ENCODE measurements around the gene PAPOLG.

The PAPOLG gene

DNA sequence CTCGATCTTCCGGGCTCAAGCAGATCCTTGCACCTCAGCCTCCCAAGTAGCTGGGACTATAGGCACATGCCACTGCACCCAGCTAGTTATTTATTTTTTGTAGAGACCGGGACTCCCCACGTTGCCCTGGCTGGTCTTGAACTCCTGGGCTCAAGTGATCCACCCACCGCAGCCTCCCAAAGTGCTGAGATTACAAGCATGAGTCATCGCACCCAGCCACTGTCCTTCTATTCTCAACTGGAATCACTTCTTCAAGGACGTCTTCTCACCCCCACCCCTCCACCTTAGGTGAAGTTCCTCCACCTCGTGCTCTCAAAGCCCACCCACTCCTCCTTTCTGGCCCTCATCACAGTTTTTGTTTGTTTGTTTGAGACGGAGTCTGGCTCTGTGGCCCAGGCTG is 71.3 kb downstream of the PAPOLG start:
- no peaks in the 10 kb centered on the region for H3K9me3 ChIP-seq (ENCODE audit: severe bottlenecking)
- H3K36me3 ChIP-seq = no peaks in the 10 kb centered on the region
- DNase-seq = no peak
- TF ChIP-seq, protein P1, sequence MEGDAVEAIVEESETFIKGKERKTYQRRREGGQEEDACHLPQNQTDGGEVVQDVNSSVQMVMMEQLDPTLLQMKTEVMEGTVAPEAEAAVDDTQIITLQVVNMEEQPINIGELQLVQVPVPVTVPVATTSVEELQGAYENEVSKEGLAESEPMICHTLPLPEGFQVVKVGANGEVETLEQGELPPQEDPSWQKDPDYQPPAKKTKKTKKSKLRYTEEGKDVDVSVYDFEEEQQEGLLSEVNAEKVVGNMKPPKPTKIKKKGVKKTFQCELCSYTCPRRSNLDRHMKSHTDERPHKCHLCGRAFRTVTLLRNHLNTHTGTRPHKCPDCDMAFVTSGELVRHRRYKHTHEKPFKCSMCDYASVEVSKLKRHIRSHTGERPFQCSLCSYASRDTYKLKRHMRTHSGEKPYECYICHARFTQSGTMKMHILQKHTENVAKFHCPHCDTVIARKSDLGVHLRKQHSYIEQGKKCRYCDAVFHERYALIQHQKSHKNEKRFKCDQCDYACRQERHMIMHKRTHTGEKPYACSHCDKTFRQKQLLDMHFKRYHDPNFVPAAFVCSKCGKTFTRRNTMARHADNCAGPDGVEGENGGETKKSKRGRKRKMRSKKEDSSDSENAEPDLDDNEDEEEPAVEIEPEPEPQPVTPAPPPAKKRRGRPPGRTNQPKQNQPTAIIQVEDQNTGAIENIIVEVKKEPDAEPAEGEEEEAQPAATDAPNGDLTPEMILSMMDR (IDR thresholded peaks at IDR 0.05; ENCODE audit: low read depth, low read length) = no peak
- H3K27ac ChIP-seq = no peak overlapping the region
- H3K27me3 ChIP-seq (ENCODE audit: insufficient read depth, low read depth, severe bottlenecking) = no peaks in the 10 kb centered on the region
- H3K4me3 ChIP-seq (ENCODE audit: low read depth, low read length) = no peak overlapping the region

- Histone ChIP-seq H3K36me3 (no peaks in the 10 kb centered on the region), H3K4me3 (ENCODE audit: low read depth, low read length) (no peak overlapping the region), H3K27ac (no peak overlapping the region), H3K27me3 (ENCODE audit: insufficient read depth, low read depth, severe bottlenecking) (no peaks in the 10 kb centered on the region), H3K9me3 (ENCODE audit: severe bottlenecking) (no peaks in the 10 kb centered on the region)
- no peak for DNase-seq
- TF ChIP-seq, protein P1 (IDR thresholded peaks at IDR 0.05; ENCODE audit: low read depth, low read length) = no peak
Observed at GRCh38 chr2:60830991-60831390, 74.9 kb downstream of the PAPOLG start.

GRCh38 chr2:60831921-60832320 is 75.9 kb downstream of the PAPOLG start:
- TF ChIP-seq, protein P1 (IDR thresholded peaks at IDR 0.05; ENCODE audit: low read depth, low read length) = no peak
- Histone ChIP-seq H3K36me3 (no peaks in the 10 kb centered on the region), H3K27me3 (ENCODE audit: insufficient read depth, low read depth, severe bottlenecking) (no peaks in the 10 kb centered on the region), H3K9me3 (ENCODE audit: severe bottlenecking) (no peaks in the 10 kb centered on the region), H3K27ac (no peak overlapping the region), H3K4me3 (ENCODE audit: low read depth, low read length) (no peak overlapping the region)
- no peak for DNase-seq

GRCh38 chr2:60832621-60833020 is 76.6 kb downstream of the PAPOLG start:
- Histone ChIP-seq H3K27me3 (ENCODE audit: insufficient read depth, low read depth, severe bottlenecking) (no peaks in the 10 kb centered on the region), H3K4me3 (ENCODE audit: low read depth, low read length) (no peak overlapping the region), H3K27ac (no peak overlapping the region), H3K9me3 (ENCODE audit: severe bottlenecking) (no peaks in the 10 kb centered on the region), H3K36me3 (no peaks in the 10 kb centered on the region)
- no peak for DNase-seq
- TF ChIP-seq, protein P1 (IDR thresholded peaks at IDR 0.05; ENCODE audit: low read depth, low read length) = no peak

DNA sequence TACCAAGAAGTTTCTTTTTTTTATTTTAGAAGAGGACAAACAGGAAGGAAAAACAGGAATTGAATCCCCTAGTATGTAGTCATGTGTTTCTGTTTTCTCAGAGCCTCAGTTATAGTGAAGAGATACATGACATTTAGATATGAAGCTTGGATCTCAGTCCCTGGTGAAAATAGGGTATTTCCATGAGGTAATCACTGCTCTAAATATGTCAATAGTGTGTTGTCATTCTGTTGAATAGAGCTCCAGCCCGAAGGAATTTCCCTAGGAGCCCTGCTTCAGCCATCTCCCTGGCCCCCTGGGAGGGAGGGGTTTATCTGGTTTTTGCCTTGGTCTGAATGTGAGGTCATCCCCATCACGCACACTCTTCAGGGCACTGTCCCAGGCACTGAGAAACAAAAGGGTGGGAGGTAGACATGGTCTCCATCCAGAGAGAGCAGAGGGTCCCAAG is 78.2 kb downstream of the PAPOLG start:
- DNase-seq = no peak
- no peak overlapping the region for H3K27ac ChIP-seq
- TF ChIP-seq, protein P1 (IDR thresholded peaks at IDR 0.05; ENCODE audit: low read depth, low read length) = no peak
- H3K4me3 ChIP-seq (ENCODE audit: low read depth, low read length) = no peak overlapping the region
- no peaks in the 10 kb centered on the region for H3K36me3 ChIP-seq
- no peaks in the 10 kb centered on the region for H3K9me3 ChIP-seq (ENCODE audit: severe bottlenecking)
- no peaks in the 10 kb centered on the region for H3K27me3 ChIP-seq (ENCODE audit: insufficient read depth, low read depth, severe bottlenecking)

DNA sequence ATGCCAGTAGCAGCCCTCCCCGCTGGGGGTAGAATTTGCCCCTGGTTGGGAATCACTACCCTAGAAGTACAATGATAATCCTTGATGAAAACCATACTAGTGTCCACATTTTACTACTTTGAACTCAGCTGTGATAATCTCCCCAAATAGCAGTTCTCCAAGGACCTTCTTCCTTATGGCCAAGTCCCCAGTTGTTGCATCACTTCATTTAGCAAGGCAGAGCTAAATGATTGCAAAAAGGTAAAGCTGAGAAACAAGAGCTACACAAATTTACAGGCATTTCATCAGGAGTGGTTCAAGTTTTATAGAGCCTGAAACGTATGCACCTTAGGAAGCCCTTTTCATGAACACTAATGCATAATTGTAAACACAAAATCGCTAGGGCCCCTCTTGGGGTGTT is 80.4 kb downstream of the PAPOLG start:
- TF ChIP-seq, protein P1 (IDR thresholded peaks at IDR 0.05; ENCODE audit: low read depth, low read length) = no peak
- Histone ChIP-seq H3K27ac (no peak overlapping the region), H3K36me3 (no peaks in the 10 kb centered on the region), H3K27me3 (ENCODE audit: insufficient read depth, low read depth, severe bottlenecking) (no peaks in the 10 kb centered on the region), H3K9me3 (ENCODE audit: severe bottlenecking) (no peaks in the 10 kb centered on the region), H3K4me3 (ENCODE audit: low read depth, low read length) (no peak overlapping the region)
- DNase-seq = no peak
